VCaP (cell line): Measurements from ENCODE around the gene FOXJ3.

Source experiments
- H3K27ac ChIP-seq: fragments of 450-650 bp; 2 replicates; pipeline ENCODE4 v1.5.1; 2017
- TF ChIP-seq, protein P1 (sequence below): fragments of 450-650 bp; conservative IDR thresholded peaks from 2 replicates; pipeline ENCODE4 v1.5.1; 2017; ENCODE audit warnings: mild to moderate bottlenecking, moderate library complexity

FOXJ3 gene

DNA sequence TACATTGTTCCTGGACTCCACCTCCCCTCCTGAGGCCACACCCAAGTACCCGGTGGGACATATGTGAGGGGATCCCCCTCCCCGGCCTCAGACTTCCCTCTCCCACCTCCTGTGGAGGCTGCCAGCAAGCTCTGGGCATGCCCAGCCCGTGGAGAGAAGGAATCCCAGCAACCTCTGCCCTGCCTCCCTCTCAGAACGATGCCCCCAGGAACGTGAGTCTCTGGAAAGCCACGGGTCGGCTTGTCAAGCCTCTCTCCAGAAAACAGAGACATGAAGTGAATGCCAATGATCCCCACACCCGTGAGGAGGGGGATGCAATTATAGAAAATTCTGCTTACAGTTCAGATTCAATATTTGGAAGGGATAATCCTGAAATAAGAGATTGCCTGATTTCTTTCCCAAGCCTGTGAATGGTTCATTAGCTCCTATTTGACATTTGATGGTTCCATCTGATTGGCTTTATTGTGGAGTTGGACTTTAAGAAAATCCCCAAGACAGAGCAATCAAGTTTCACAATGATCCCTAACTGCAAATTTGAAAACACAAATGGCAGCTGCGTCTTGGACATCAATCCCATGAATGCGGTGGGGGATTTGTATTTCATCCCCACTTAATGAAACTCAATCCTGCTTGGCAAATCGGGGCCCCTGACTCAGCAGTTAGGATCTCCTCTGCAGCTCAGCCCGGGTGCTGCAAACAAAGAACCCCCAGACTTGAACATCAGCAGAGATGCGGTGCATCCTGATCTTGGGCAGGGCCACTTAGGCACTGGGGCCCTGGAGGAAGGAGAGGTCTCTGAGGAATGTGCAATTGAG, 190.9 kb downstream of the FOXJ3 start:
- TF ChIP-seq, protein P1, sequence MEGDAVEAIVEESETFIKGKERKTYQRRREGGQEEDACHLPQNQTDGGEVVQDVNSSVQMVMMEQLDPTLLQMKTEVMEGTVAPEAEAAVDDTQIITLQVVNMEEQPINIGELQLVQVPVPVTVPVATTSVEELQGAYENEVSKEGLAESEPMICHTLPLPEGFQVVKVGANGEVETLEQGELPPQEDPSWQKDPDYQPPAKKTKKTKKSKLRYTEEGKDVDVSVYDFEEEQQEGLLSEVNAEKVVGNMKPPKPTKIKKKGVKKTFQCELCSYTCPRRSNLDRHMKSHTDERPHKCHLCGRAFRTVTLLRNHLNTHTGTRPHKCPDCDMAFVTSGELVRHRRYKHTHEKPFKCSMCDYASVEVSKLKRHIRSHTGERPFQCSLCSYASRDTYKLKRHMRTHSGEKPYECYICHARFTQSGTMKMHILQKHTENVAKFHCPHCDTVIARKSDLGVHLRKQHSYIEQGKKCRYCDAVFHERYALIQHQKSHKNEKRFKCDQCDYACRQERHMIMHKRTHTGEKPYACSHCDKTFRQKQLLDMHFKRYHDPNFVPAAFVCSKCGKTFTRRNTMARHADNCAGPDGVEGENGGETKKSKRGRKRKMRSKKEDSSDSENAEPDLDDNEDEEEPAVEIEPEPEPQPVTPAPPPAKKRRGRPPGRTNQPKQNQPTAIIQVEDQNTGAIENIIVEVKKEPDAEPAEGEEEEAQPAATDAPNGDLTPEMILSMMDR = no peak
- H3K27ac ChIP-seq = no peak overlapping the region

DNA sequence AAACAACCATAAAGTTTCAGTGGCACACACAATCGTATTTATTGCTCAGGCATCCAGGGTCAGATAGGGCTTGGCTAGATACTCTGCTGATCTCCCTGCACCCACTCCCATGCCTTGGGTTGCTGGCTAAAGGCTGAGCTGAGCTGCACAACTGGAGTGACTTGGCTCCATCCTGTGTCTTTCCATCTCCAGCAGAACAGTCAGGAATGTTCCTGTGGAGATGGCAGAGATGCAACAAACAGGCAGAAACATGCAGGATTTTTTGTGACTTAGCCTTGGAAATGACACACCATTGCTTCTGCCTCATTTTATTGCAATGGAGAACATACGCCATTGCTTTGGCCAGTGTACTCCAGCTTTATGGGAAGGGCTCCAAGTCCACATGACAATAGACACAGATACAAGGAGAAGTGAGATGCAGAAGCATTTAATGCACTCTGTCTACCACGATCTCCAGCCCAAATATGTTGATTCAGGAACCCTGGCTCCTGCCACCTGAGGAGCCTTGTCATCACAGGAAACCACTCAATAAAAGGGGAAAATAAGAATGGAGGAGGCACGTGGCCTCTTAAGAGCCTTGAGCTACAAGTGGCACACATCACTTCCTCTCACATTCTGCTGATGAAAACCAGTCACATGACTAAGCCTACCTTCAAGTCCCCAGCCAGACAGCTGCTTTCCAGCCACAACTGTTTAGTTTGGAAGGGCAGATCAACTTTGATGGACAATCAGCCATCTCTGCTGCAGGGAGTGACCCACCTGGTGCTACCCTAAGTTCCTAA, 191.9 kb downstream of the FOXJ3 start:
- no peak overlapping the region for H3K27ac ChIP-seq
- TF ChIP-seq, protein P1 = no peak

DNA sequence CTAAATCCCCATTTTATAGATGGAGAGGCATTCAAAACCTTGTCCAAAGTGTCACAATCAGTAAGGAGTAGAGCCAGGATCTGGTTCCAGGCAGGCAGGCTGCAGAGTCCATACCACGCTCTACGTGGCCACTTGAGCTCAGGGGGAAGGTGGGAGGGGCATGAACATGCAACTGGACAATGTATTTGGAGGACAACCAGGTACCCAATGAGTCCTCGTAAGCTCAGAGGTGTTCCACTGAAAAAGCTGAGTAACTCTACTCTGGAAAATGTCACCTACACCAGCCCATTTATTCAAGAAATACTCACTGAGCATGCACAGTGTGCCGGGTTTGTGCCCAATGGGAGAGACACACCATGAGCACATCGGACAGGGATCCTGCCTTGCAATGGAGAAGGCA, 193.1 kb downstream of the FOXJ3 start:
- TF ChIP-seq, protein P1 = no peak
- no peak overlapping the region for H3K27ac ChIP-seq

DNA sequence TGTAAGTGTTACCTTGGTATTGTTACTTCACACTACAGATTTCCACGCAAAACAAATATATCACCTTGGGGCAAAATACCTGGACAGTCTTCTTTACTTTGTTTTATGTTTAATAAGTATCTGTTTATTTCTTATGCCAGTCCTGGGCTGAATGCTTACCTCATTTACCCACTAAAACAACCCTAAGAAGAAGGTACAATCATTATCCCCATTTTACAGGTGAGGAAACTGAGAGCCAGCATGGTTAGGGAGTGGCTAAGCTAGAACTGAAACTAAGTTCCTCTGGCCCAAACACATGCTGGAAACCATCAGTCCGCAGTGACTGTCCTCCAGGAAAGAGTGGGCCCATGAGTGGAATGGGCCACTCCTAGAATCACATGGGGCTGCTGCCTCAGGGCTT, 194.8 kb downstream of the FOXJ3 start:
- TF ChIP-seq, protein P1 = no peak
- no peak overlapping the region for H3K27ac ChIP-seq

DNA sequence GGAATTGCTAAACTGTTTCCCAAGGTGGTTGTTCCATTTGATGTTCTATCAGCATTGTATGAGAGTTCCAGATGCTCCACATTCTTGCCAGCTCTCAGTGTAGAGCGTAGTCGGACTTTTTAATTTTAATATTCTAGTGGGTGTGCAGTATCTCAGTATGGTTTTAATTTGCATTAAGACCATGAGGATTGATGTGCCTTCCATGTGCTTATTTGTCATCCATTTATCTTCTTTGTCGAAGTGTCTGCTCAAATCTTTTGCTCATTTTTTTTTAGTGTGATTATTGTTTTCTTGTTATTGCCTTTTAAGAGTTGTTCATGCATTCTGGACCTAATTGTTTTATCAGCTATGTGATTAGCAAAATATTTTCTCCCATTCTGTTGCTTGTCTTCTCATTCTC, 195.6 kb downstream of the FOXJ3 start:
- TF ChIP-seq, protein P1 = no peak
- H3K27ac ChIP-seq = no peak overlapping the region

DNA sequence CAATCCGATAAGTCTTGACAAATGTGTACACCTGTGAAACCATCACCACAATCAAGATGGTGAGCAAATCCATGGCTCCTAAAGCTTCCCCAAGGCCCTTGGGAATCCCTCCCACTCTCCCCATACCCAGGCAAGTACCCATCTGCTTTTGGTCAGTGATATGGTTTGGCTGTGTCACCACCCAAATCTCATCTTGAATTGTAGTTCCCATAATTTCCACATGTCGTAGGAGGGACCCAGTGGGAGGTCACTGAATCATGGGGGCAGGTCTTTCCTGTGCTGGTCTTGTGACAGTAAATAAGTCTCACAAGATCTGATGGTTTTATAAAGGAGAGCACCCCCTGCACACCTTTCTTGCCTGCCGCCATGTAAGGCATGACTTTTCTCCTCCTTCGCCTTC, 196.4 kb downstream of the FOXJ3 start:
- H3K27ac ChIP-seq = no peak overlapping the region
- TF ChIP-seq, protein P1 = no peak

DNA sequence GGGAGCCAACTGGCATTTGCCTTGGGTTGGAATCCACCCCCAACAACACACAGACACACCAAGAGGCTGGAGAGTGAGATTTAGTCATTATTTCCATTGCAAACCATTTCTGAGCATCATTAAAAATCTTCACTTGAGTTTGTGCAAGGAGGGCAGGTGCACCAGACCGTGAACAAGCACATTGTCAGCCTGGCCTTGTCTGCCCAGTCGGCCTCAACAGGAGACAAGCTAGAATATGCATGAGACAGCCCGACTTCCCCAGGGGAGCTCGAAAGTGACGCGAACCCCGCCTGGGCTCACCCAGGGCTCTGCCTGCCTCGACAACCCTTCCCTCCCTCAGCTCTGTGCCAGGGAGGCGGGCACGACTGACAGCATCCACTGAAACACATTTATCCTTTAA, 197.3 kb downstream of the FOXJ3 start:
- TF ChIP-seq, protein P1 = no peak
- no peak overlapping the region for H3K27ac ChIP-seq
